HCT116 (cell line): ENCODE results near the gene CAP2. TPM values are rescaled to one million over a fixed set of nuclear protein-coding genes. Genes with fewer than 3 reads are reported as not detected.

ENCODE experiments used
- ATAC-seq: fragments of 200-7000 bp; cut with Tn5 transposase; 2 replicates; pipeline ENCODE4 v1.9.1; 2020; ENCODE audit warnings: mild to moderate bottlenecking, moderate library complexity
- BruUV-seq: library from RNA; stranded (reverse); fragments of 400-500 nt; replicated peaks from 2 replicates; lab custom pipeline; 2021; lab: Mats Ljungman, UMichigan
- CTCF ChIA-PET: fragments of 300-600 bp; sonication (Branson Sonifier 250); formaldehyde crosslinking; loops from one replicate; lab custom pipeline; 2021; ENCODE audit warnings: antibody characterized with exemption; lab: Charles Lee
- POLR2A ChIA-PET: fragments of 300-600, 350-600 bp; sonication (Branson Sonifier 250); formaldehyde crosslinking; loops from one replicate; lab custom pipeline; 2021; ENCODE audit warnings: antibody characterized with exemption; lab: Charles Lee
- RAD21 ChIA-PET, 2 experiments: fragments of 300-600 bp; sonication (Branson Sonifier 250); formaldehyde crosslinking; loops; one replicate each; lab custom pipeline; 2023; ENCODE audit warnings: low total read pairs in 2 of 2; ENCODE audit not compliant: uncharacterized antibody in 2 of 2, unreplicated experiment in 2 of 2, low non-redundant PET in 1 of 2; lab: Charles Lee
- DNase-seq: peaks from one replicate; pipeline ENCODE4 v3.0.0-alpha.2; 2010; ENCODE audit warnings: low read depth, low spot score
- H2AFZ ChIP-seq: fragments of 200-600 bp; shearing (Covaris generic), sonication (generic); 2 replicates; pipeline ENCODE4 v1.6.1; 2017; ENCODE audit warnings: low read depth, mixed run types, mixed read lengths, antibody characterized with exemption, low read length; ENCODE audit not compliant: poor library complexity, severe bottlenecking
- H3K27ac ChIP-seq: 2 replicates; pipeline ENCODE4 v1.5.1; 2012; ENCODE audit warnings: low read depth, low read length
- H3K27me3 ChIP-seq: fragments of 200-600 bp; sonication (generic); 2 replicates; pipeline ENCODE4 v1.6.1; 2016; ENCODE audit warnings: mixed run types, low read length, mixed read lengths; ENCODE audit not compliant: insufficient read depth
- H3K36me3 ChIP-seq, 2 experiments: fragments of 200-500 bp in 1 of 2; fragments of 200-600 bp in 1 of 2; sonication (Bioruptor generic) in 1 of 2; sonication (generic) in 1 of 2; 2 replicates each; pipeline versions ENCODE4 v1.5.1 to v1.6.1; 2014 to 2016; ENCODE audit warnings: low read length in 2 of 2, inconsistent platforms in 1 of 2, mixed read lengths in 1 of 2, mixed run types in 1 of 2; ENCODE audit not compliant: insufficient read depth in 2 of 2, control insufficient read depth in 1 of 2
- H3K4me1 ChIP-seq, 2 experiments: fragments of 200-600 bp in 1 of 2; sonication (generic) in 1 of 2; 2 replicates each; pipeline versions ENCODE4 v1.5.1 to v1.6.1; 2012 to 2017; ENCODE audit warnings: low read length in 2 of 2, inconsistent platforms in 1 of 2, mild to moderate bottlenecking in 1 of 2, mixed read lengths in 1 of 2, mixed run types in 1 of 2, moderate library complexity in 1 of 2; ENCODE audit not compliant: insufficient read depth in 2 of 2, control insufficient read depth in 1 of 2
- H3K4me2 ChIP-seq: fragments of 200-600 bp; sonication (generic); 2 replicates; pipeline ENCODE4 v1.6.1; 2017; ENCODE audit warnings: mixed run types, low read length, mixed read lengths
- H3K4me3 ChIP-seq, 2 experiments: fragments of 200-600 bp in 1 of 2; sonication (generic) in 1 of 2; replicated peaks in 1 of 2; 2 replicates each; pipeline ENCODE4 v1.5.1; 2011 to 2016; ENCODE audit warnings: low read length in 2 of 2, control low read depth in 1 of 2, low read depth in 1 of 2, mild to moderate bottlenecking in 1 of 2, mixed read lengths in 1 of 2, mixed run types in 1 of 2
- H3K79me2 ChIP-seq: fragments of 200-600 bp; sonication (generic); 2 replicates; pipeline ENCODE4 v1.6.1; 2017; ENCODE audit warnings: mild to moderate bottlenecking, mixed run types, low read length, moderate library complexity, mixed read lengths; ENCODE audit not compliant: insufficient read depth
- H3K9ac ChIP-seq: fragments of 200-600 bp; sonication (generic); 2 replicates; pipeline ENCODE4 v1.6.1; 2016; ENCODE audit warnings: low read length, mixed read lengths
- H3K9me2 ChIP-seq: fragments of 200-600 bp; sonication (generic), shearing (Covaris generic); 2 replicates; pipeline ENCODE4 v1.6.1; 2017; ENCODE audit warnings: mixed run types, mild to moderate bottlenecking, moderate library complexity; ENCODE audit not compliant: insufficient read depth
- H3K9me3 ChIP-seq, 2 experiments: fragments of 200-500 bp in 1 of 2; fragments of 200-600 bp in 1 of 2; sonication (Bioruptor generic) in 1 of 2; sonication (generic) in 1 of 2; 2 replicates each; pipeline ENCODE4 v1.6.1; 2014 to 2017; ENCODE audit warnings: low read length in 2 of 2, mixed read lengths in 2 of 2, inconsistent platforms in 1 of 2, low read depth in 1 of 2, mild to moderate bottlenecking in 1 of 2, mixed run types in 1 of 2, moderate library complexity in 1 of 2; ENCODE audit not compliant: control insufficient read depth in 1 of 2, insufficient read depth in 1 of 2
- H4K20me1 ChIP-seq: fragments of 200-600 bp; sonication (generic), shearing (Covaris generic); 2 replicates; pipeline ENCODE4 v1.6.1; 2017; ENCODE audit warnings: mixed run types, mild to moderate bottlenecking, moderate library complexity; ENCODE audit not compliant: insufficient read depth
- CBX3 ChIP-seq: IDR thresholded peaks from 2 replicates; pipeline ENCODE4 v1.6.1; 2012; ENCODE audit warnings: low read depth
- CEBPB ChIP-seq: IDR thresholded peaks from 2 replicates; pipeline ENCODE4 v1.6.1; 2012; ENCODE audit warnings: low read depth
- CTCF ChIP-seq, 3 experiments: fragments of 200-600 bp in 1 of 3; sonication (generic) in 1 of 3; IDR thresholded peaks in 2 of 3; conservative IDR thresholded peaks in 1 of 3; 2 replicates each; pipeline ENCODE4 v1.5.1; 2012 to 2017; ENCODE audit warnings: low read depth in 2 of 3, low read length in 2 of 3, antibody characterized with exemption in 1 of 3, borderline replicate concordance in 1 of 3, control low read depth in 1 of 3, mild to moderate bottlenecking in 1 of 3, mixed read lengths in 1 of 3, mixed run types in 1 of 3, moderate library complexity in 1 of 3; ENCODE audit not compliant: insufficient read depth in 1 of 3
- SIN3A ChIP-seq: IDR thresholded peaks from 2 replicates; pipeline ENCODE4 v1.6.1; 2012; ENCODE audit warnings: low read depth
- SP1 ChIP-seq: IDR thresholded peaks from 2 replicates; pipeline ENCODE4 v1.6.1; 2012; ENCODE audit warnings: low read depth
- TCF7L2 ChIP-seq: IDR thresholded peaks from 2 replicates; pipeline ENCODE4 v1.7.0; 2011; ENCODE audit warnings: borderline replicate concordance, inconsistent platforms; ENCODE audit not compliant: insufficient read depth, insufficient read length; ENCODE audit errors: extremely low read depth
- YY1 ChIP-seq: IDR thresholded peaks from 2 replicates; pipeline ENCODE4 v1.6.1; 2011; ENCODE audit warnings: low read length, low read depth, moderate library complexity, mild to moderate bottlenecking; ENCODE audit not compliant: insufficient replicate concordance; ENCODE audit errors: extremely low read depth
- ZFX ChIP-seq: fragments of 450-650 bp; IDR thresholded peaks from 2 replicates; pipeline ENCODE4 v1.6.1; 2017
- intact Hi-C: fragments of 100-400 bp; cut with micrococcal nuclease; formaldehyde crosslinking; loops from 2 replicates; pipeline ENCODE4 v1.10.0; 2022
- total RNA-seq: library from RNA; stranded (reverse); gene quantifications from one replicate; pipeline ENCODE4 v1.2.1, GENCODE V29; 2021; ENCODE audit not compliant: unreplicated experiment

The CAP2 gene
- total RNA-seq, 1 experiment from 2014 or later: 3.8 TPM

DNA sequence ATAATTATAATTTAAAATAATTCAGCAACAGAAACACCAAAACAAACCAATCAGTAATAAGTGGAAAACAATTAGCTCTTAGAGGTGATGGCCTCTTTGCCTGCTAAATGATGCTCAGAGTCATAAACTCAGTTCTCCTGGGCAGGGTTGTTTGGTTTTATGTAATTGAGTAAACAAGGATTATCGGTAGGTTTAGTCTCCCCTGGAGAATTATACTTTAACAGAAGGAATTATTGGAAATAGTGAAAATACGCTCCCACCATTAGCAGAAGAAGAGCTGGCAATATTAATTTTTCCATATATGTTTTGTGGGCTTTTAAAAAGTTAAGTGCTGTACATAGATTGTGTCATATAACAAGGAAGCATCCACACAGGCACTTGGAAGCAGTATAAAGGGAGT lies 27.0 kb downstream of the CAP2 start:
- H3K79me2 ChIP-seq: no peaks in the 10 kb centered on the region; the same call in 1 of the 2 replicates
- no peaks in the 10 kb centered on the region for H3K9me2 ChIP-seq
- no peaks in the 10 kb centered on the region for H4K20me1 ChIP-seq
- DNase-seq (no peak), ATAC-seq (no peak)
- no peak overlapping the region for H3K4me3 ChIP-seq
- H3K4me2 ChIP-seq: no peak overlapping the region
- ChIA-PET POLR2A (no interaction called here), CTCF (no interaction called here), RAD21 (no interaction called here)
- no peak overlapping the region for H3K9ac ChIP-seq
- no peaks in the 10 kb centered on the region for H3K9me3 ChIP-seq
- no peak overlapping the region for H2AFZ ChIP-seq
- H3K4me1 ChIP-seq: peaks cover 4 to 25% of the 10 kb centered on the region in 2 experiments; a peak in 3 of 4 replicates
- H3K27ac ChIP-seq: no peak overlapping the region
- BruUV-seq: no TSS peak
- no peaks in the 10 kb centered on the region for H3K27me3 ChIP-seq
- intact Hi-C loops: no loop called here
- no peak for TF ChIP-seq YY1
- TF ChIP-seq CEBPB: no peak
- TF ChIP-seq CTCF (IDR thresholded peaks at IDR 0.05 in 2 of 3, conservative IDR thresholded peaks at IDR 0.05 in 1 of 3; ENCODE audit: borderline replicate concordance in 1 of 3, insufficient read depth in 1 of 3, low read depth in 2 of 3, low read length in 2 of 3): no peak
- no peak for TF ChIP-seq ZFX
- no peak for TF ChIP-seq SP1
- no peak for TF ChIP-seq CBX3
- TF ChIP-seq SIN3A: no peak
- no peak for TF ChIP-seq TCF7L2
- H3K36me3 ChIP-seq: 0 out of 4 replicates have a peak, but pooled peaks cover 0 to 4% of the 10 kb centered on the region in 2 experiments

- Histone ChIP-seq H3K9me3 (no peaks in the 10 kb centered on the region), H3K79me2 (no peaks in the 10 kb centered on the region; the same call in 1 of the 2 replicates), H3K9ac (no peak overlapping the region), H3K9me2 (no peaks in the 10 kb centered on the region), H2AFZ (no peak overlapping the region), H3K27ac (no peak overlapping the region), H3K4me3 (no peak overlapping the region), H3K4me1 (peaks cover 4 to 22% of the 10 kb centered on the region in 2 experiments; a peak in 3 of 4 replicates), H3K4me2 (no peak overlapping the region), H3K27me3 (no peaks in the 10 kb centered on the region), H3K36me3 (0 out of 4 replicates have a peak, but pooled peaks cover 0 to 4% of the 10 kb centered on the region in 2 experiments), H4K20me1 (no peaks in the 10 kb centered on the region)
- DNase-seq (no peak), ATAC-seq (no peak)
- intact Hi-C loops: no loop called here
- POLR2A ChIA-PET: no interaction called here
- TF ChIP-seq SP1: no peak
- CTCF ChIA-PET: no interaction called here
- BruUV-seq: no TSS peak
- RAD21 ChIA-PET: no interaction called here
Measured at GRCh38 chr6:17421406-17421805, 28.0 kb downstream of the CAP2 start.
